Thyroid gland (tissue), 4 donors: ENCODE results near the gene PPP1R1B. TPM values are rescaled to one million over a fixed set of nuclear protein-coding genes. Genes with fewer than 3 reads are reported as not detected.
A peak's percentile ranks its signal among the peaks of the same experiment; 100 is the strongest.

ENCODE experiments used
- DNase-seq, 2 donors: peaks; one replicate each; pipeline ENCODE4 v3.0.0-alpha.2; 2019
- H3K27ac ChIP-seq, 3 donors: fragments of 200-600 bp; sonication (generic); 1 replicate in 2 of 3; 2 replicates in 1 of 3; pipeline ENCODE4 v1.5.1; 2016 to 2019; ENCODE audit warnings: mild to moderate bottlenecking in 1 of 3, moderate library complexity in 1 of 3
- H3K27me3 ChIP-seq: fragments of 200-600 bp; sonication (generic); one replicate; pipeline ENCODE4 v1.5.1; 2019
- H3K36me3 ChIP-seq, 2 donors: fragments of 200-600 bp; sonication (generic); one replicate each; pipeline ENCODE4 v1.5.1; 2016 to 2019
- H3K4me1 ChIP-seq, 2 donors: fragments of 200-600 bp; sonication (generic); one replicate each; pipeline ENCODE4 v1.5.1; 2017 to 2019
- H3K4me3 ChIP-seq, 3 donors: fragments of 200-600 bp; sonication (generic); replicated peaks in 1 of 3; 1 replicate in 2 of 3; 2 replicates in 1 of 3; pipeline ENCODE4 v1.5.1; 2016; ENCODE audit warnings: mild to moderate bottlenecking in 1 of 3
- H3K9me3 ChIP-seq: fragments of 200-600 bp; sonication (generic); one replicate; pipeline ENCODE4 v1.5.1; 2017
- CTCF ChIP-seq, 6 experiments: fragments of 200-600 bp in 3 of 6; fragments of 450-650 bp in 3 of 6; sonication (generic) in 3 of 6; IDR thresholded peaks; one replicate each; pipeline ENCODE4 v1.5.1; 2016 to 2019; ENCODE audit warnings: antibody characterized with exemption in 6 of 6, mild to moderate bottlenecking in 2 of 6, inconsistent platforms in 1 of 6, moderate library complexity in 1 of 6
- POLR2A ChIP-seq, 2 donors: fragments of 450-650 bp; IDR thresholded peaks; one replicate each; pipeline ENCODE4 v1.6.1; 2017; ENCODE audit warnings: antibody characterized with exemption in 2 of 2, mild to moderate bottlenecking in 2 of 2, moderate library complexity in 1 of 2
- WGBS, 2 donors: methylation state at CpG; one replicate each; pipeline ENCODE4 v1.1.5; 2017; 5-methylcytosine and 5-hydroxymethylcytosine counted together
- intact Hi-C: fragments of 100-400 bp; cut with DNase I; formaldehyde crosslinking; loops from one replicate; pipeline ENCODE4 v1.15.1; 2023
- total RNA-seq, 4 donors: library from RNA; depleted of rRNA; stranded (reverse); fragments of >200 nt; gene quantifications; one replicate each; pipeline ENCODE4 v1.2.3, GENCODE V29; 2016

Gene PPP1R1B
- total RNA-seq, 4 donors from 2014 or later = 1.2 TPM; not detected in 3

GRCh38 chr17:39617100-39617445 lies 9.7 kb upstream of the PPP1R1B start:
- Histone ChIP-seq H3K27ac (no peak overlapping the region), H3K36me3 (no peaks in the 10 kb centered on the region), H3K9me3 (no peaks in the 10 kb centered on the region), H3K4me1 (peaks cover 7 to 10% of the 10 kb centered on the region in 2 donors), H3K4me3 (no peak overlapping the region), H3K27me3 (no peaks in the 10 kb centered on the region)
- intact Hi-C loops = no loop called here
- TF ChIP-seq CTCF (IDR thresholded peaks at IDR 0.05) = no peak
- no peak for TF ChIP-seq POLR2A (IDR thresholded peaks at IDR 0.05)
- WGBS, 2 donors = 63 to 100% methylated on average over 3 of the region's 3 CpGs
- no peak for DNase-seq

- no peaks in the 10 kb centered on the region for H3K9me3 ChIP-seq
- TF ChIP-seq POLR2A (IDR thresholded peaks at IDR 0.05) (peak in 1 of 2 donors; percentile 13), CTCF (IDR thresholded peaks at IDR 0.05) (no peak)
- WGBS, 2 donors = 1 to 6% methylated on average over 6 to 58 of the region's 79 CpGs
- peak overlapping the region in 2 of 3 donors; percentile 34 to 68 for H3K27ac ChIP-seq
- intact Hi-C loops = no loop called here
- peaks cover 7 to 10% of the 10 kb centered on the region in 2 donors for H3K4me1 ChIP-seq
- DNase-seq = peak; percentile 80 to 81
- peak overlapping the region in 1 of 3 donors; percentile 51 for H3K4me3 ChIP-seq
- H3K36me3 ChIP-seq = no peaks in the 10 kb centered on the region
- no peaks in the 10 kb centered on the region for H3K27me3 ChIP-seq
These were observed 9.1 kb upstream of the PPP1R1B start for GRCh38 chr17:39617446-39618245.

GRCh38 chr17:39618246-39618913 lies 8.4 kb upstream of the PPP1R1B start:
- 3 to 4% methylated on average over 33 of the region's 33 CpGs for WGBS, 2 donors
- Histone ChIP-seq H3K27me3 (no peaks in the 10 kb centered on the region), H3K4me1 (peaks cover 7 to 10% of the 10 kb centered on the region in 2 donors), H3K9me3 (no peaks in the 10 kb centered on the region), H3K4me3 (peak overlapping the region in 1 of 3 donors; percentile 51), H3K36me3 (no peaks in the 10 kb centered on the region), H3K27ac (peak overlapping the region; percentile 33 to 68 (median 34))
- intact Hi-C loops = no loop called here
- TF ChIP-seq CTCF (IDR thresholded peaks at IDR 0.05) (no peak), POLR2A (IDR thresholded peaks at IDR 0.05) (no peak)
- DNase-seq = peak; percentile 31 to 40

GRCh38 chr17:39618956-39619785 lies 7.6 kb upstream of the PPP1R1B start:
- no peak overlapping the region for H3K4me3 ChIP-seq
- 64 to 66% methylated on average over 9 to 12 of the region's 13 CpGs for WGBS, 2 donors
- peaks cover 7 to 10% of the 10 kb centered on the region in 2 donors for H3K4me1 ChIP-seq
- H3K27me3 ChIP-seq = no peaks in the 10 kb centered on the region
- no peak for TF ChIP-seq POLR2A (IDR thresholded peaks at IDR 0.05)
- TF ChIP-seq CTCF (IDR thresholded peaks at IDR 0.05) = no peak
- DNase-seq = no peak
- H3K27ac ChIP-seq = no peak overlapping the region
- no peaks in the 10 kb centered on the region for H3K9me3 ChIP-seq
- intact Hi-C loops = no loop called here
- no peaks in the 10 kb centered on the region for H3K36me3 ChIP-seq
